Sigmoid colon (tissue), 7 donors: Measurements from ENCODE around the gene P2RX4. TPM values are rescaled to one million over a fixed set of nuclear protein-coding genes. Genes with fewer than 3 reads are reported as not detected.

Experiments used
- DNase-seq: peaks from one replicate; pipeline ENCODE4 v3.0.0-alpha.2; 2019
- H3K27ac ChIP-seq, 4 donors: fragments of 200-600 bp; sonication (generic); one replicate each; pipeline ENCODE4 v1.5.1; 2016 to 2019; ENCODE audit warnings: mild to moderate bottlenecking in 1 of 4
- H3K27me3 ChIP-seq, 3 donors: fragments of 200-600 bp; sonication (generic); one replicate each; pipeline ENCODE4 v1.5.1; 2019; ENCODE audit warnings: mild to moderate bottlenecking in 1 of 3
- H3K36me3 ChIP-seq, 4 donors: fragments of 200-600 bp; sonication (generic); one replicate each; pipeline ENCODE4 v1.5.1; 2016 to 2019
- H3K4me1 ChIP-seq, 4 donors: fragments of 200-600 bp; sonication (generic); one replicate each; pipeline ENCODE4 v1.5.1; 2017 to 2019
- H3K4me3 ChIP-seq, 4 donors: fragments of 200-600 bp; sonication (generic); one replicate each; pipeline ENCODE4 v1.5.1; 2017 to 2019; ENCODE audit warnings: mild to moderate bottlenecking in 2 of 4, moderate library complexity in 1 of 4
- H3K9me3 ChIP-seq, 4 donors: fragments of 200-600 bp in 3 of 4; sonication (generic) in 3 of 4; one replicate each; pipeline versions ENCODE4 v1.5.1 to v1.6.1; 2013 to 2019
- EP300 ChIP-seq, 4 donors: sonication (generic); formaldehyde crosslinking; IDR thresholded peaks; one replicate each; pipeline ENCODE4 v1.6.1; 2017; ENCODE audit warnings: antibody characterized with exemption in 4 of 4
- POLR2A ChIP-seq, 2 donors: fragments of 450-650 bp; IDR thresholded peaks; one replicate each; pipeline ENCODE4 v1.6.1; 2016; ENCODE audit warnings: antibody characterized with exemption in 2 of 2, mild to moderate bottlenecking in 2 of 2, moderate library complexity in 2 of 2
- POLR2AphosphoS5 ChIP-seq, 4 donors: sonication (generic); formaldehyde crosslinking; IDR thresholded peaks; one replicate each; pipeline ENCODE4 v1.6.1; 2017; ENCODE audit warnings: antibody characterized with exemption in 4 of 4
- WGBS, 2 donors: extraction: QIAGEN DNeasy Blood & Tissue Kit; methylation state at CpG; one replicate each; pipeline ENCODE4 v1.1.7; 2013; 5-methylcytosine and 5-hydroxymethylcytosine counted together
- intact Hi-C: fragments of 100-400 bp; cut with DNase I; formaldehyde crosslinking; loops from one replicate; pipeline ENCODE4 v1.15.1; 2023
- polyA plus RNA-seq, 3 donors: library from polyadenylated mRNA; stranded (reverse); fragments of 200-250 nt; gene quantifications; one replicate each; pipeline ENCODE4 v1.2.3, GENCODE V29; 2013
- total RNA-seq, 4 donors: library from RNA; depleted of rRNA; stranded (reverse); fragments of >200 nt; gene quantifications; one replicate each; pipeline ENCODE4 v1.1.0, GENCODE V29; 2016
- TF ChIP-seq, protein P1 (sequence below), 4 experiments: fragments of 450-650 bp in 3 of 4; fragments of 200-600 bp in 1 of 4; IDR thresholded peaks; one replicate each; pipeline ENCODE4 v1.5.1; 2016 to 2019; ENCODE audit warnings: antibody characterized with exemption in 4 of 4, mild to moderate bottlenecking in 3 of 4, moderate library complexity in 2 of 4
- donor health status: healthy with polysubstance abuse.
- donor health status: Bipolar disorder and iron deficiency.
- donor health status: healthy.

Gene P2RX4
- total and polyA plus RNA-seq, 7 donors: 26.0 to 84.4 (median 36.9) TPM

DNA sequence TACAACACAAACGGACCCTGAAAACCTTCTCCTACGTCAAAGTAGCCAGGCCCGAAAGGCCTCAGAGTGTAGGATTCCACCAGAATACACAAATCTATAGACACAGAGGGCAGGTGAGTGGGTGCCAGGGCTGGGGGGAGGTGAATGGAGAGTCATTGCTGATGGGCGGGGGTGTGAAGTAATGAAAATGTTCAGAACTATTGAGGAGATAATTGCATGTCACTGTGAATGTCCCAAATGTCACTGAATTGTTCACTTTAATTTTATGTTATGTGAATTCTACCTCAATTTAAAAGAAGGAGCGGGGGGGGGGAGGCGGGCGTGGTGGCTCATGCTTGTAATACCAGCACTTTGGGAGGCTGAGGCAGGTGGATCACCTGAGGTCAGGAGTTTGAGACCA lies 36.0 kb downstream of the P2RX4 start:
- WGBS, 2 donors: 89 to 96% methylated on average over 7 of the region's 7 CpGs
- H3K4me1 ChIP-seq: peaks cover 0 to 7% (median 5%) of the 10 kb centered on the region in 4 donors
- TF ChIP-seq POLR2AphosphoS5 (IDR thresholded peaks at IDR 0.05) (no peak), POLR2A (IDR thresholded peaks at IDR 0.05) (no peak), EP300 (IDR thresholded peaks at IDR 0.05) (no peak)
- TF ChIP-seq, protein P1, sequence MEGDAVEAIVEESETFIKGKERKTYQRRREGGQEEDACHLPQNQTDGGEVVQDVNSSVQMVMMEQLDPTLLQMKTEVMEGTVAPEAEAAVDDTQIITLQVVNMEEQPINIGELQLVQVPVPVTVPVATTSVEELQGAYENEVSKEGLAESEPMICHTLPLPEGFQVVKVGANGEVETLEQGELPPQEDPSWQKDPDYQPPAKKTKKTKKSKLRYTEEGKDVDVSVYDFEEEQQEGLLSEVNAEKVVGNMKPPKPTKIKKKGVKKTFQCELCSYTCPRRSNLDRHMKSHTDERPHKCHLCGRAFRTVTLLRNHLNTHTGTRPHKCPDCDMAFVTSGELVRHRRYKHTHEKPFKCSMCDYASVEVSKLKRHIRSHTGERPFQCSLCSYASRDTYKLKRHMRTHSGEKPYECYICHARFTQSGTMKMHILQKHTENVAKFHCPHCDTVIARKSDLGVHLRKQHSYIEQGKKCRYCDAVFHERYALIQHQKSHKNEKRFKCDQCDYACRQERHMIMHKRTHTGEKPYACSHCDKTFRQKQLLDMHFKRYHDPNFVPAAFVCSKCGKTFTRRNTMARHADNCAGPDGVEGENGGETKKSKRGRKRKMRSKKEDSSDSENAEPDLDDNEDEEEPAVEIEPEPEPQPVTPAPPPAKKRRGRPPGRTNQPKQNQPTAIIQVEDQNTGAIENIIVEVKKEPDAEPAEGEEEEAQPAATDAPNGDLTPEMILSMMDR (IDR thresholded peaks at IDR 0.05): no peak
- DNase-seq: no peak
- no peaks in the 10 kb centered on the region for H3K27me3 ChIP-seq
- no peak overlapping the region for H3K4me3 ChIP-seq
- no peaks in the 10 kb centered on the region for H3K9me3 ChIP-seq
- intact Hi-C loops: no loop called here
- no peak overlapping the region for H3K27ac ChIP-seq
- H3K36me3 ChIP-seq: peaks cover 0 to 70% (median 26%) of the 10 kb centered on the region in 4 donors

DNA sequence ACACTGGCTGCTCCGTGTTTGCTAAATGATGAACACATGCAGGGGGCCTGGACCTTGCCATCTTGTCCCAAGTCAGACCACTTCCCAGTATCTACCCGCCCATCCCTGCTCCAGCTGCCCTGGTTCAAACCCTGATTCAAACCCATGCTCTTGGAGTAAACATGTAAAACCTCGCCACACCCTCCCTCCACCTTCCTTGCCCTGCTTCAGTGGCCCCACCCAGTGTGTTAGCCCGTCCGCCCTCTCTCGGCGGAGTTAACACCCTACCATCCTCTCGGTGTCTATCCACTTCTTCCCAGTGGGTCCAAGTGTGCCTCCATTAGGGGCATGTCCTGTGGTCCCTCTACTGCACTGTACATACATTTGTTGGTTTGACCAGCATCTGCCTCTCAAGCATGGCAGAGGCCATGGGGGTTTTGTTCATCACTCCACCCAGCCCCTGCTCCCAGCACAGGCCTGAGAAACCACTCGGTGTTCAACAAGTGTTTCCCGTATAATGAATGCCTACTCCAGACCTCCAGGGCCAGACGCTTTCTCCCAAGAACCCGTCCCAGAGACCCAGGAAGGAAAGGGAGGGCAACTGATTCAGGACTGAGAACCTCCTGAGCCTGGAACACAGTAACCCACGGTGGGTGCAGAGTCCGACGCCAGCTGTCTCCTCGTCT lies 37.1 kb downstream of the P2RX4 start:
- no peak overlapping the region for H3K27ac ChIP-seq
- no peak for DNase-seq
- H3K9me3 ChIP-seq: no peaks in the 10 kb centered on the region
- no peaks in the 10 kb centered on the region for H3K27me3 ChIP-seq
- peaks cover 0 to 81% (median 26%) of the 10 kb centered on the region in 4 donors for H3K36me3 ChIP-seq
- intact Hi-C loops: no loop called here
- no peak for TF ChIP-seq POLR2AphosphoS5 (IDR thresholded peaks at IDR 0.05)
- TF ChIP-seq, protein P1 (IDR thresholded peaks at IDR 0.05): no peak
- TF ChIP-seq POLR2A (IDR thresholded peaks at IDR 0.05): no peak
- TF ChIP-seq EP300 (IDR thresholded peaks at IDR 0.05): no peak
- WGBS, 2 donors: 56 to 86% methylated on average over 16 of the region's 16 CpGs
- no peak overlapping the region for H3K4me3 ChIP-seq
- no peaks in the 10 kb centered on the region for H3K4me1 ChIP-seq

DNA sequence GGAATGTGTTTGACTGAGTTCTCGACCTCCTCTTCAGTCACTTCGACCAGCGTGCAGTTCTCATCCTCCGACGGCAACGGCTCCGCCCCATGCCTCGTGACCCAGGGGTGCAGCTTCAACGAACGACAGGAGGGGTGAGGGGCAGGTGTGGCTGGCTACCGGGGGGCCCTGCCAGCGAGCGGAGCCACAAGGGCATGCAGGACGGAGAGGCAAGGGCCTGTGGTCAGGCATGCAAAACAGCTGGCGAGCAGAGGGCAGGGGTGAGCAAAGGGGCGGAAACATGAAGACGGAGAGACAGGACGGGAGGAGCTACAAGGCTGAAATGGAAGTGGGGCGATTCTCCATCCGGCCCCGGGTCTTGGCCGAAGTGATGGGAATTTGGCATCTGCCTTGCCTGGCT lies 38.7 kb downstream of the P2RX4 start:
- intact Hi-C loops: no loop called here
- Histone ChIP-seq H3K27me3 (no peaks in the 10 kb centered on the region), H3K36me3 (peaks cover 4 to 90% (median 38%) of the 10 kb centered on the region in 4 donors), H3K4me1 (no peaks in the 10 kb centered on the region), H3K4me3 (no peak overlapping the region), H3K9me3 (no peaks in the 10 kb centered on the region), H3K27ac (no peak overlapping the region)
- DNase-seq: no peak
- 89 to 90% methylated on average over 22 of the region's 22 CpGs for WGBS, 2 donors
- TF ChIP-seq POLR2AphosphoS5 (IDR thresholded peaks at IDR 0.05) (no peak), POLR2A (IDR thresholded peaks at IDR 0.05) (no peak), EP300 (IDR thresholded peaks at IDR 0.05) (no peak)
- TF ChIP-seq, protein P1 (IDR thresholded peaks at IDR 0.05): no peak

- no peak overlapping the region for H3K4me3 ChIP-seq
- H3K4me1 ChIP-seq: no peaks in the 10 kb centered on the region
- no peak overlapping the region for H3K27ac ChIP-seq
- TF ChIP-seq, protein P1 (IDR thresholded peaks at IDR 0.05): no peak
- no peak for TF ChIP-seq EP300 (IDR thresholded peaks at IDR 0.05)
- no peak for TF ChIP-seq POLR2A (IDR thresholded peaks at IDR 0.05)
- no peak for TF ChIP-seq POLR2AphosphoS5 (IDR thresholded peaks at IDR 0.05)
- no peaks in the 10 kb centered on the region for H3K27me3 ChIP-seq
- intact Hi-C loops: no loop called here
- no peaks in the 10 kb centered on the region for H3K9me3 ChIP-seq
- WGBS, 2 donors: 83 to 87% methylated on average over 14 of the region's 14 CpGs
- DNase-seq: no peak
- peaks cover 4 to 86% (median 38%) of the 10 kb centered on the region in 4 donors for H3K36me3 ChIP-seq
Observed at GRCh38 chr12:121250359-121250758, 40.4 kb downstream of the P2RX4 start.

- no peak overlapping the region for H3K4me3 ChIP-seq
- no peaks in the 10 kb centered on the region for H3K9me3 ChIP-seq
- 71 to 98% methylated on average over 2 of the region's 2 CpGs for WGBS, 2 donors
- intact Hi-C loops: no loop called here
- no peaks in the 10 kb centered on the region for H3K27me3 ChIP-seq
- TF ChIP-seq EP300 (IDR thresholded peaks at IDR 0.05): no peak
- TF ChIP-seq, protein P1 (IDR thresholded peaks at IDR 0.05): no peak
- TF ChIP-seq POLR2A (IDR thresholded peaks at IDR 0.05): no peak
- no peak for TF ChIP-seq POLR2AphosphoS5 (IDR thresholded peaks at IDR 0.05)
- peaks cover 4 to 84% (median 40%) of the 10 kb centered on the region in 4 donors for H3K36me3 ChIP-seq
- no peaks in the 10 kb centered on the region for H3K4me1 ChIP-seq
- H3K27ac ChIP-seq: no peak overlapping the region
- DNase-seq: no peak
Observed at GRCh38 chr12:121251838-121252237, 41.9 kb downstream of the P2RX4 start.
